Stimulated activated CD8-positive, alpha-beta memory T cell treated with anti-CD3 and anti-CD28 coated beads, Interleukin-7, amount 100 ng/mL, for 24 hours (primary cell): Measurements from ENCODE around the gene OR51A7.
"Not testable (repeated sequence)": the region's sequence is repeated elsewhere in the genome, so short reads cannot be mapped to it uniquely, and the experiment has no call there.

Source experiments
- DNase-seq: peaks from one replicate; pipeline ENCODE4 v3.0.0-alpha.2; 2020; ENCODE audit warnings: low read depth

OR51A7 gene

GRCh38 chr11:4903484-4903883 is at the start of gene OR51A7:
TSS of gene OR51A7 (plus strand) at chr11:4903783. CDS start at chr11:4907370, 3,587 bp downstream.
- DNase-seq: no peak

- DNase-seq: not testable (repeated sequence)
These were observed 49.3 kb upstream of the OR51A7 start for GRCh38 chr11:4854286-4854685.

GRCh38 chr11:4862447-4863236 is 40.9 kb upstream of the OR51A7 start:
- DNase-seq: no peak

- DNase-seq: no peak
These were observed 39.7 kb upstream of the OR51A7 start for GRCh38 chr11:4863876-4864275.

GRCh38 chr11:4865855-4866254 is 37.7 kb upstream of the OR51A7 start:
- no peak for DNase-seq

GRCh38 chr11:4881188-4881587 is 22.4 kb upstream of the OR51A7 start:
- no peak for DNase-seq

GRCh38 chr11:4881860-4882500 is 21.6 kb upstream of the OR51A7 start, which contains the start of gene OR51T1:
TSS of gene OR51T1 (plus strand) at chr11:4881900. CDS start at chr11:4881900, 0 bp downstream.
- no peak for DNase-seq

GRCh38 chr11:4882543-4882942 is 21.0 kb upstream of the OR51A7 start:
- DNase-seq: no peak

GRCh38 chr11:4884361-4884760 is 19.2 kb upstream of the OR51A7 start:
- no peak for DNase-seq

- no peak for DNase-seq
These were observed 17.4 kb upstream of the OR51A7 start for GRCh38 chr11:4886186-4886585.

GRCh38 chr11:4887591-4887990 is 16.0 kb upstream of the OR51A7 start:
- DNase-seq: no peak

- no peak for DNase-seq
These were observed 13.3 kb upstream of the OR51A7 start for GRCh38 chr11:4890279-4890678.

GRCh38 chr11:4891996-4892640 is 11.5 kb upstream of the OR51A7 start:
- no peak for DNase-seq

GRCh38 chr11:4916581-4916980 is 13.0 kb downstream of the OR51A7 start:
- no peak for DNase-seq

- no peak for DNase-seq
These were observed 15.7 kb downstream of the OR51A7 start, which contains the start of gene OR51G2 for GRCh38 chr11:4919250-4919649. TSS of gene OR51G2 (minus strand) at chr11:4919350. CDS start at chr11:4915663, 3,687 bp downstream.

GRCh38 chr11:4921796-4922195 is 18.2 kb downstream of the OR51A7 start:
- DNase-seq: no peak

- no peak for DNase-seq
These were observed 18.7 kb downstream of the OR51A7 start for GRCh38 chr11:4922304-4922703.

GRCh38 chr11:4924239-4924638 is 20.7 kb downstream of the OR51A7 start, which contains the start of gene OR51G1:
TSS of gene OR51G1 (minus strand) at chr11:4924339. CDS start at chr11:4924339, 0 bp downstream.
- no peak for DNase-seq

GRCh38 chr11:4926608-4927007 is 23.0 kb downstream of the OR51A7 start:
- DNase-seq: no peak

GRCh38 chr11:4932751-4933150 is 29.2 kb downstream of the OR51A7 start:
- no peak for DNase-seq

- DNase-seq: no peak
These were observed 33.2 kb downstream of the OR51A7 start for GRCh38 chr11:4936745-4937144.

GRCh38 chr11:4947505-4947904 is 43.9 kb downstream of the OR51A7 start, which contains the start of gene OR51A4:
TSS of gene OR51A4 (minus strand) at chr11:4947605. CDS start at chr11:4947100, 505 bp downstream.
- no peak for DNase-seq

GRCh38 chr11:4955613-4956012 is 52.0 kb downstream of the OR51A7 start, which contains the start of gene OR51A2:
TSS of gene OR51A2 (minus strand) at chr11:4955713. CDS start at chr11:4955713, 0 bp downstream.
- not testable (repeated sequence) for DNase-seq
